H1 (cell line): Measurements from ENCODE around the gene MGMT. TPM values are rescaled to one million over a fixed set of nuclear protein-coding genes. Genes with fewer than 3 reads are reported as not detected.
A peak's percentile ranks its signal among the peaks of the same experiment; 100 is the strongest.

Experiments
- CTCF ChIA-PET: fragments of 300-600 bp; sonication (Branson Sonifier 250); formaldehyde crosslinking; loops from one replicate; lab custom pipeline; 2021; ENCODE audit not compliant: partially characterized antibody; lab: Charles Lee
- POLR2A ChIA-PET: fragments of 300-600 bp; sonication (Branson Sonifier 250); formaldehyde crosslinking; loops from one replicate; lab custom pipeline; 2021; ENCODE audit warnings: inconsistent platforms; ENCODE audit not compliant: partially characterized antibody; lab: Charles Lee
- DNase-seq, 2 experiments: peaks; one replicate each; pipeline versions ENCODE4 v3.0.0 to v3.0.0-alpha.2; 2010 to 2022; ENCODE audit warnings: low spot score in 2 of 2, low read depth in 1 of 2, mixed read lengths in 1 of 2
- FAIRE-seq: peaks from 2 replicates; lab custom pipeline; 2011; peaks lifted over from hg19 to GRCh38; lab: Jason Lieb, UNC
- H2AFZ ChIP-seq: 2 replicates; pipeline ENCODE4 v1.8.1; 2012; ENCODE audit warnings: low read length, inconsistent platforms
- H2AK5ac ChIP-seq: 2 replicates; pipeline ENCODE4 v1.6.1; 2013; ENCODE audit warnings: low read depth, low read length
- H2BK120ac ChIP-seq: replicated peaks from 2 replicates; pipeline ENCODE3; 2013; ENCODE audit warnings: low read depth, low read length, inconsistent platforms
- H2BK12ac ChIP-seq: 2 replicates; pipeline ENCODE4 v1.6.1; 2013; ENCODE audit warnings: low read depth, low read length
- H2BK15ac ChIP-seq: 2 replicates; pipeline ENCODE4 v1.6.1; 2013; ENCODE audit warnings: low read length
- H2BK20ac ChIP-seq: 2 replicates; pipeline ENCODE4 v1.6.1; 2013; ENCODE audit warnings: low read length
- H2BK5ac ChIP-seq: 2 replicates; pipeline ENCODE4 v1.6.1; 2013; ENCODE audit warnings: low read depth, low read length
- H3K14ac ChIP-seq: 2 replicates; pipeline ENCODE4 v1.6.1; 2013; ENCODE audit warnings: inconsistent platforms; ENCODE audit not compliant: insufficient read length
- H3K18ac ChIP-seq: 2 replicates; pipeline ENCODE4 v1.6.1; 2013; ENCODE audit warnings: low read length; ENCODE audit errors: extremely low read depth
- H3K23ac ChIP-seq: 2 replicates; pipeline ENCODE4 v1.6.1; 2013; ENCODE audit warnings: inconsistent platforms; ENCODE audit not compliant: insufficient read length
- H3K23me2 ChIP-seq: 2 replicates; pipeline ENCODE4 v1.6.1; 2013; ENCODE audit warnings: low read depth, low read length
- H3K27ac ChIP-seq: 2 replicates; pipeline ENCODE4 v1.6.1; 2011; ENCODE audit warnings: low read depth, low read length, inconsistent platforms
- H3K27me3 ChIP-seq, 4 experiments: replicated peaks in 1 of 4; 1 replicate in 1 of 4; 2 replicates in 3 of 4; pipeline versions ENCODE4 v1.6.1 to v1.8.1; 2011 to 2013; ENCODE audit warnings: low read length in 3 of 4, mild to moderate bottlenecking in 3 of 4, inconsistent platforms in 2 of 4, mixed read lengths in 2 of 4, moderate library complexity in 1 of 4; ENCODE audit not compliant: control insufficient read depth in 3 of 4, insufficient read depth in 3 of 4; ENCODE audit errors: extremely low read depth in 1 of 4
- H3K36me3 ChIP-seq, 4 experiments: 2 replicates each; pipeline versions ENCODE4 v1.6.1 to v1.8.1; 2011 to 2013; ENCODE audit warnings: mild to moderate bottlenecking in 4 of 4, low read length in 3 of 4, moderate library complexity in 2 of 4, control low read depth in 1 of 4, inconsistent platforms in 1 of 4; ENCODE audit not compliant: insufficient read depth in 4 of 4, control insufficient read depth in 2 of 4
- H3K4ac ChIP-seq: replicated peaks from 2 replicates; pipeline ENCODE3; 2013; ENCODE audit warnings: low read length, low read depth, mixed read lengths, inconsistent platforms; ENCODE audit not compliant: insufficient read length
- H3K4me1 ChIP-seq, 4 experiments: replicated peaks in 1 of 4; 1 replicate in 1 of 4; 2 replicates in 3 of 4; pipeline versions ENCODE4 v1.6.1 to v1.8.1; 2011 to 2013; ENCODE audit warnings: low read length in 3 of 4, inconsistent platforms in 2 of 4, mixed read lengths in 1 of 4; ENCODE audit not compliant: insufficient read depth in 4 of 4, control insufficient read depth in 3 of 4
- H3K4me2 ChIP-seq, 2 experiments: 2 replicates each; pipeline versions ENCODE4 v1.6.1 to v1.8.1; 2011 to 2013; ENCODE audit warnings: low read depth in 2 of 2, low read length in 2 of 2, control low read depth in 1 of 2, inconsistent platforms in 1 of 2, mild to moderate bottlenecking in 1 of 2; ENCODE audit not compliant: insufficient read depth in 1 of 2
- H3K4me3 ChIP-seq, 4 experiments: fragments of 200-600, 300-600 bp in 1 of 4; sonication (generic), shearing (Covaris generic), sonication (Bioruptor Twin) in 1 of 4; 2 replicates each; pipeline versions ENCODE4 v1.5.1 to v1.8.1; 2011 to 2016; ENCODE audit warnings: low read length in 4 of 4, low read depth in 3 of 4, control low read depth in 2 of 4, inconsistent platforms in 2 of 4, mild to moderate bottlenecking in 2 of 4, mixed read lengths in 1 of 4, moderate library complexity in 1 of 4; ENCODE audit not compliant: insufficient read depth in 2 of 4; ENCODE audit errors: extremely low read depth in 1 of 4
- H3K56ac ChIP-seq: replicated peaks from 2 replicates; pipeline ENCODE3; 2013; ENCODE audit warnings: low read depth, mild to moderate bottlenecking, mixed read lengths, low read length, inconsistent platforms; ENCODE audit not compliant: insufficient read length
- H3K79me1 ChIP-seq: 2 replicates; pipeline ENCODE4 v1.6.1; 2013; ENCODE audit warnings: low read depth, low read length, control low read depth
- H3K79me2 ChIP-seq, 2 experiments: 2 replicates each; pipeline versions ENCODE4 v1.6.1 to v1.8.1; 2012 to 2013; ENCODE audit warnings: low read length in 2 of 2, mild to moderate bottlenecking in 2 of 2, inconsistent platforms in 1 of 2; ENCODE audit not compliant: insufficient read depth in 2 of 2, control insufficient read depth in 1 of 2
- H3K9ac ChIP-seq, 4 experiments: replicated peaks in 1 of 4; 1 replicate in 1 of 4; 2 replicates in 3 of 4; pipeline versions ENCODE4 v1.6.1 to v1.8.1; 2011 to 2013; ENCODE audit warnings: low read depth in 3 of 4, low read length in 3 of 4, control low read depth in 2 of 4, mild to moderate bottlenecking in 2 of 4, moderate library complexity in 2 of 4, inconsistent platforms in 1 of 4; ENCODE audit errors: extremely low read depth in 1 of 4
- H3K9me3 ChIP-seq, 2 experiments: 2 replicates each; pipeline versions ENCODE4 v1.6.1 to v1.8.1; 2012 to 2013; ENCODE audit warnings: mild to moderate bottlenecking in 2 of 2, moderate library complexity in 2 of 2, control low read depth in 1 of 2, inconsistent platforms in 1 of 2, low read depth in 1 of 2, low read length in 1 of 2, mixed read lengths in 1 of 2; ENCODE audit not compliant: insufficient read depth in 2 of 2
- H4K20me1 ChIP-seq, 2 experiments: replicated peaks in 1 of 2; 2 replicates each; pipeline versions ENCODE3 to v1.8.1; 2011 to 2013; ENCODE audit warnings: inconsistent platforms in 2 of 2, low read length in 2 of 2, mild to moderate bottlenecking in 1 of 2; ENCODE audit not compliant: insufficient read depth in 2 of 2, control insufficient read depth in 1 of 2
- H4K5ac ChIP-seq: 2 replicates; pipeline ENCODE4 v1.6.1; 2013; ENCODE audit warnings: low read length, low read depth, mixed read lengths, inconsistent platforms; ENCODE audit not compliant: insufficient read length
- H4K8ac ChIP-seq: 2 replicates; pipeline ENCODE4 v1.8.0; 2013; ENCODE audit warnings: mild to moderate bottlenecking, moderate library complexity, low read length, inconsistent platforms; ENCODE audit not compliant: insufficient read depth; ENCODE audit errors: extremely low read depth
- H4K91ac ChIP-seq: replicated peaks from 2 replicates; pipeline ENCODE3; 2013; ENCODE audit warnings: low read length, mixed read lengths, inconsistent platforms; ENCODE audit not compliant: insufficient read length
- KDM4A ChIP-seq: IDR thresholded peaks from one replicate; pipeline ENCODE4 v1.7.1; 2012; ENCODE audit warnings: low read depth, mild to moderate bottlenecking, moderate library complexity, low read length, inconsistent platforms; ENCODE audit not compliant: severe bottlenecking
- PHF8 ChIP-seq: fragments of 200-600 bp; sonication (generic); conservative IDR thresholded peaks from 2 replicates; pipeline ENCODE4 v1.7.1; 2012; ENCODE audit warnings: low read depth, mild to moderate bottlenecking, inconsistent platforms, low read length, moderate library complexity
- POU5F1 ChIP-seq: IDR thresholded peaks from 2 replicates; pipeline ENCODE4 v1.6.1; 2011; ENCODE audit warnings: low read depth, mild to moderate bottlenecking, low read length, moderate library complexity
- SIX5 ChIP-seq: IDR thresholded peaks from 2 replicates; pipeline ENCODE4 v1.6.1; 2011; ENCODE audit warnings: mild to moderate bottlenecking, low read depth, low read length
- TAF1 ChIP-seq: IDR thresholded peaks from 2 replicates; pipeline ENCODE4 v1.6.1; 2011; ENCODE audit warnings: mild to moderate bottlenecking, low read depth, low read length
- WGBS, 2 experiments: shearing (Covaris generic) in 1 of 2; methylation state at CpG; one replicate each; pipeline versions ENCODE4 v1.1.6 to v1.1.7; 2013 to 2015; ENCODE audit warnings: low lambda C conversion rate in 2 of 2, mixed read lengths in 2 of 2, inconsistent platforms in 1 of 2, low coverage in 1 of 2, missing lambda C conversion rate in 1 of 2; ENCODE audit not compliant: insufficient replicate concordance in 2 of 2, insufficient coverage in 1 of 2, insufficient read length in 1 of 2; ENCODE audit errors: extremely low coverage in 1 of 2, missing lambda C conversion rate in 1 of 2; 5-methylcytosine and 5-hydroxymethylcytosine counted together
- polyA plus RNA-seq, 7 experiments: library from polyadenylated mRNA; depleted of rRNA in 3 of 7; stranded (reverse) in 5 of 7; unstranded in 2 of 7; fragments of >200 nt in 5 of 7; fragments of 200-250 nt in 2 of 7; gene quantifications; 1 replicate in 5 of 7; 2 replicates in 1 of 7; 4 replicates in 1 of 7; pipeline versions ENCODE4 v1.2.1 to v1.2.3, GENCODE V29; 2011 to 2013; ENCODE audit warnings: missing spikeins in 2 of 7, mixed read lengths in 2 of 7
- total RNA-seq: library from RNA; stranded (reverse); fragmentation: NEBNext Ultra II Directional; extraction: Animal tissue kit (Norgen Biotek cat#: 25700); gene quantifications from 2 replicates; pipeline ENCODE4 v1.2.1, GENCODE V29; 2021

The MGMT gene
- total and polyA plus RNA-seq, 2 of the 8 experiments (the other 6 are each of a cell fraction or from before 2014, with no cell fraction given), result 9.9 to 10.7 TPM

- Histone ChIP-seq H3K4me2 (peak overlapping the region; percentile 50 to 83), H3K9ac (peak overlapping the region in 3 of 4 experiments; percentile 52 to 68 (median 56); a peak in 5 of 7 replicates), H3K23ac (no peak overlapping the region), H3K27me3 (peaks cover 0 to 10% (median 4%) of the 10 kb centered on the region in 4 experiments; a peak in 4 of 7 replicates), H2BK5ac (peak overlapping the region; percentile 52; the same call in 1 of the 2 replicates), H3K36me3 (no peaks in the 10 kb centered on the region), H4K5ac (peak overlapping the region; percentile 53), H3K18ac (no peak overlapping the region), H3K9me3 (peaks cover 0 to 2% of the 10 kb centered on the region in 2 experiments; a peak in 1 of 4 replicates)
- POLR2A ChIA-PET, result interaction anchor here (0.6 to 1.1 kb wide), 2 partner anchors 105 to 330 kb away, joined by 3 read pairs; no protein-coding TSS in a partner anchor
- FAIRE-seq, result no peak
- WGBS, 2 experiments, result 69% methylated on average over 22 of the region's 25 CpGs; no CpG with 5 or more reads in 1 of the 2 experiments
- DNase-seq, result no peak
- TF ChIP-seq KDM4A, result peak; percentile 60
- TF ChIP-seq POU5F1, result no peak
- no peak for TF ChIP-seq TAF1
- TF ChIP-seq SIX5, result no peak
- peak; percentile 61 for TF ChIP-seq PHF8
- TF ChIP-seq, all 59 proteins: peak for 2
- H3K4me3 ChIP-seq, result peak overlapping the region; percentile 36 to 72 (median 40)
- H2BK20ac ChIP-seq, result no peak overlapping the region
- no peak overlapping the region for H2AK5ac ChIP-seq
- H3K4ac ChIP-seq, result no peak overlapping the region
- peaks cover 0 to 8% (median 5%) of the 10 kb centered on the region in 4 experiments; a peak in 6 of 7 replicates for H3K4me1 ChIP-seq
- peak overlapping the region; percentile 86; the same call in 1 of the 2 replicates for H4K8ac ChIP-seq
- no peak overlapping the region for H2BK12ac ChIP-seq
- H2BK15ac ChIP-seq, result no peak overlapping the region
- no peak overlapping the region for H3K56ac ChIP-seq
- H2AFZ ChIP-seq, result no peak overlapping the region
- no peaks in the 10 kb centered on the region for H4K20me1 ChIP-seq
- no peaks in the 10 kb centered on the region for H3K79me2 ChIP-seq
- CTCF ChIA-PET, result no interaction called here
- H3K27ac ChIP-seq, result peak overlapping the region; percentile 50; the same call in 1 of the 2 replicates
- H3K14ac ChIP-seq, result no peak overlapping the region
- H2BK120ac ChIP-seq, result peak overlapping the region; percentile 34
- H3K79me1 ChIP-seq, result no peaks in the 10 kb centered on the region; the same call in 1 of the 2 replicates
- H3K23me2 ChIP-seq, result no peaks in the 10 kb centered on the region; the same call in 1 of the 2 replicates
- H4K91ac ChIP-seq, result no peak overlapping the region
These were observed 471 bp downstream of the MGMT start for GRCh38 chr10:129467359-129468064.
